Osteocyte (in vitro differentiated cells): ENCODE measurements around the gene CNOT2. TPM values are rescaled to one million over a fixed set of nuclear protein-coding genes. Genes with fewer than 3 reads are reported as not detected.
"Not testable (repeated sequence)": the region's sequence is repeated elsewhere in the genome, so short reads cannot be mapped to it uniquely, and the experiment has no call there.

Experiments
- DNase-seq: peaks from one replicate; pipeline ENCODE4 v3.0.0; 2021; ENCODE audit warnings: mixed read lengths; ENCODE audit not compliant: unreplicated experiment; ENCODE audit errors: extremely low spot score
- H3K27ac Mint-ChIP-seq: one replicate; pipeline ENCODE4 v1.8.0; 2021; ENCODE audit warnings: mild to moderate bottlenecking, mixed read lengths; ENCODE audit not compliant: unreplicated experiment
- H3K27me3 Mint-ChIP-seq: one replicate; pipeline ENCODE4 v1.8.0; 2021; ENCODE audit warnings: mixed read lengths; ENCODE audit not compliant: unreplicated experiment
- H3K36me3 Mint-ChIP-seq: one replicate; pipeline ENCODE4 v1.8.0; 2021; ENCODE audit warnings: mixed read lengths; ENCODE audit not compliant: unreplicated experiment
- H3K4me1 Mint-ChIP-seq: one replicate; pipeline ENCODE4 v1.8.0; 2021; ENCODE audit warnings: mixed read lengths; ENCODE audit not compliant: unreplicated experiment
- H3K4me3 Mint-ChIP-seq: one replicate; pipeline ENCODE4 v1.8.0; 2021; ENCODE audit warnings: mild to moderate bottlenecking, moderate library complexity, mixed read lengths; ENCODE audit not compliant: unreplicated experiment
- H3K9me3 Mint-ChIP-seq: one replicate; pipeline ENCODE4 v1.8.0; 2021; ENCODE audit warnings: mixed read lengths; ENCODE audit not compliant: unreplicated experiment
- total RNA-seq: library from RNA; stranded (reverse); gene quantifications from 2 replicates; pipeline ENCODE4 v1.2.1, GENCODE V29; 2021
- TF ChIP-seq, protein P1 (sequence below): fragments of 200-600 bp; sonication (generic); IDR thresholded peaks from 2 replicates; pipeline ENCODE4 v1.5.0; 2021; ENCODE audit warnings: antibody characterized with exemption, mild to moderate bottlenecking, moderate library complexity

Gene CNOT2
- total RNA-seq, 1 donor from 2014 or later = 73.8 TPM

DNA sequence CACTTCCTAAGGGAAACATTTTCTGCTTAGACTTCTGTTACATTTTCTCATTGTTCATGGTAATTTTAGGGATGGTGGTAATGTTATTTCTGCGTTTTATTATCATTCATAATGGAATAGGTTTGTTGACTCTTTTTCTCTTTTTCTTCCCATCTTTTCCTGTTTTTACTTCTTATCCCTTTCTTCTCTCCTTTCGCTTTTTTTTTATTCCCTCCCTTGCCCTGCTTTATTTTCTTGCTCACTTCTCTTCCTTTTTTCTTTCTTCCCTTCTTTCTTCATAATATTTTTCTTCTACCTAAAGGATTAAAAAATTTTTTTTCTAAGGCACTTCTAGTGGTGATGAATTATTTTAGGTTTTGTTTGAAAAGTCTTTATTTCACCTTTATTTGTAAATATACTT is 45.6 kb downstream of the CNOT2 start:
- TF ChIP-seq, protein P1, sequence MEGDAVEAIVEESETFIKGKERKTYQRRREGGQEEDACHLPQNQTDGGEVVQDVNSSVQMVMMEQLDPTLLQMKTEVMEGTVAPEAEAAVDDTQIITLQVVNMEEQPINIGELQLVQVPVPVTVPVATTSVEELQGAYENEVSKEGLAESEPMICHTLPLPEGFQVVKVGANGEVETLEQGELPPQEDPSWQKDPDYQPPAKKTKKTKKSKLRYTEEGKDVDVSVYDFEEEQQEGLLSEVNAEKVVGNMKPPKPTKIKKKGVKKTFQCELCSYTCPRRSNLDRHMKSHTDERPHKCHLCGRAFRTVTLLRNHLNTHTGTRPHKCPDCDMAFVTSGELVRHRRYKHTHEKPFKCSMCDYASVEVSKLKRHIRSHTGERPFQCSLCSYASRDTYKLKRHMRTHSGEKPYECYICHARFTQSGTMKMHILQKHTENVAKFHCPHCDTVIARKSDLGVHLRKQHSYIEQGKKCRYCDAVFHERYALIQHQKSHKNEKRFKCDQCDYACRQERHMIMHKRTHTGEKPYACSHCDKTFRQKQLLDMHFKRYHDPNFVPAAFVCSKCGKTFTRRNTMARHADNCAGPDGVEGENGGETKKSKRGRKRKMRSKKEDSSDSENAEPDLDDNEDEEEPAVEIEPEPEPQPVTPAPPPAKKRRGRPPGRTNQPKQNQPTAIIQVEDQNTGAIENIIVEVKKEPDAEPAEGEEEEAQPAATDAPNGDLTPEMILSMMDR = no peak
- Mint-ChIP-seq H3K27me3 (no peaks in the 10 kb centered on the region), H3K27ac (peak overlapping the region; percentile 12), H3K9me3 (peaks cover 7% of the 10 kb centered on the region), H3K4me3 (no peak overlapping the region), H3K36me3 (peaks cover 30% of the 10 kb centered on the region), H3K4me1 (peaks cover 20% of the 10 kb centered on the region)
- DNase-seq = no peak

DNA sequence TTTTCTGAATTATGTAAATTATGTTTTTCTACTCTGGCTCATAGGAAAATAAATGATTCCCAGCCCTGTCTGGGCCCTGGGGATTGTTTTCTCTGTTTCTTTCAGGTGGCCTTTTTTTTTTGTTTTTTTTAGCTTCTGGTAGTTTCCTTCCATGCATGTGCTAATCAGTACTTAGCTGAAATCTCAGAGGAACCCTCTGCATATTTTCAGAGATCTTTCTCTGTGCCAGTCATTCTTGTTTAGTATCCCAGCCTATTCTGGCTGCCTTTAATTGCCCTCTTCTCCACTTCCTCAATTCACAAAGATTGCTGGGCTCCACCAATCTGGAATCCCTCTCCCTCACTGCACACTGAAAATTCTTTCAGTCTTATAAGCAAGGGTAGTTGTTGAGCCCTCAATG is 46.9 kb downstream of the CNOT2 start:
- Mint-ChIP-seq H3K4me1 (peaks cover 20% of the 10 kb centered on the region), H3K4me3 (no peak overlapping the region), H3K9me3 (peaks cover 7% of the 10 kb centered on the region), H3K27ac (peak overlapping the region; percentile 74), H3K36me3 (peaks cover 32% of the 10 kb centered on the region), H3K27me3 (no peaks in the 10 kb centered on the region)
- no peak for DNase-seq
- TF ChIP-seq, protein P1 = no peak

DNA sequence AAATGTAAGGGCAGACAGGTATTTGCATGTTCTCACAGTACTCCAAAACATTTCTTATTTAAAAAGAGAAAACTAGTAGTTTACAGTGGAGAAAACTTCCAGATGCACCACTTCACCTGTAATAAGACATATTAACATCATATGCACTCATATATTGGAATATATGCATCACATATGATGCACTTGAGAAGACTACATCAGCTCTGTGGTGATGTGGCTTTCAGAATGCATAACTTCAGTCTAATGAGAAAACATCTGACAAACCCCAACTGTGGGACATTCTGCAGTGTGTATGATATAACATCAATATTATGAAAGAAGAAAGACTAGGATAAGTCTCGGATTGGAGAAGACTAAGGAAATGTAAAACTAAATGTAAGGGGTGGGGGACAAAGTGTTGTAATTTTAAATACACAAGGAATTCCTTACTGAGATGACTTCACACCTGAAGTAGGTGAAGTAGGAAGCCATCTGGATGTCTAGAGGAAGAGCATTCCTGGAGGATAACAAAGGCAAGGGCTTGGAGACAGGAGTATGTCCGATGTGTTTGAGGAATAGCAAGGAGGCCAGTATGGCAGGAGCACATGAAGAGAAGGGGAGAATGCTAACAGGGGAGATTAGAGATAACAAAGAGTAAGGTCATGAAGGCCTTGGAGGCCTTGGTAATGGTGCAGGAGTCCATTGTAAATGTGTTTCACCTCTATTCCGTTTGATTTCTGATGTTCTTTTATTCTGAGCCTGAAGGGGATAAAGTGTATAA is 49.0 kb downstream of the CNOT2 start:
- TF ChIP-seq, protein P1 = no peak
- no peak overlapping the region for H3K4me3 Mint-ChIP-seq
- no peak for DNase-seq
- H3K36me3 Mint-ChIP-seq = peaks cover 20% of the 10 kb centered on the region
- no peak overlapping the region for H3K27ac Mint-ChIP-seq
- no peaks in the 10 kb centered on the region for H3K27me3 Mint-ChIP-seq
- peaks cover 23% of the 10 kb centered on the region for H3K4me1 Mint-ChIP-seq
- peaks cover 7% of the 10 kb centered on the region for H3K9me3 Mint-ChIP-seq

- peaks cover 27% of the 10 kb centered on the region for H3K36me3 Mint-ChIP-seq
- not testable (repeated sequence) for H3K27ac Mint-ChIP-seq
Measured at GRCh38 chr12:70304684-70305555, 61.7 kb downstream of the CNOT2 start.

GRCh38 chr12:70305794-70306193 is 62.6 kb downstream of the CNOT2 start:
- Mint-ChIP-seq H3K4me1 (peaks cover 5% of the 10 kb centered on the region), H3K27me3 (no peaks in the 10 kb centered on the region), H3K9me3 (peaks cover 5% of the 10 kb centered on the region), H3K27ac (peak overlapping the region; percentile 62), H3K36me3 (peaks cover 29% of the 10 kb centered on the region), H3K4me3 (no peak overlapping the region)
- DNase-seq = no peak
- TF ChIP-seq, protein P1 = no peak

More at GRCh38 chr12:70304684-70305555, 61.7 kb downstream of the CNOT2 start:
- H3K4me1 Mint-ChIP-seq, DNase-seq, H3K27me3 Mint-ChIP-seq, H3K9me3 Mint-ChIP-seq, H3K4me3 Mint-ChIP-seq: not testable (repeated sequence)
